PC-3 (cell line): ENCODE data around the gene DNAJC8.

Source experiments
- CTCF ChIP-seq: fragments of 300-600 bp; sonication (generic); conservative IDR thresholded peaks from 2 replicates; pipeline ENCODE4 v1.5.1; 2017; ENCODE audit warnings: antibody characterized with exemption, low read depth, mild to moderate bottlenecking, low read length
- EZH2 ChIP-seq: fragments of 300-600 bp; sonication (generic); IDR thresholded peaks from one replicate; pipeline ENCODE4 v1.6.1; 2017; ENCODE audit warnings: antibody characterized with exemption, mild to moderate bottlenecking, low read length; ENCODE audit not compliant: unreplicated experiment

- TF ChIP-seq CTCF (peak; percentile 95), EZH2 (no peak)
These were observed 15.6 kb upstream of the DNAJC8 start for GRCh38 chr1:28248273-28249012.
